ENCODE results near the gene DRP2.
"Not testable (repeated sequence)": the region's sequence is repeated elsewhere in the genome, so short reads cannot be mapped to it uniquely, and the experiment has no call there.

DRP2 gene

GRCh38 chrX:101232316-101232715, 12.7 kb downstream of the DRP2 start:
- no peak for DNase-seq (ENCODE audit: low read depth in 3 of 3)

GRCh38 chrX:101237041-101237440, 17.5 kb downstream of the DRP2 start:
- DNase-seq (ENCODE audit: low read depth in 3 of 3): no peak

- no peak for DNase-seq (ENCODE audit: low read depth in 3 of 3)
Observed at GRCh38 chrX:101241531-101241930, 21.9 kb downstream of the DRP2 start.

GRCh38 chrX:101252634-101253033, 33.0 kb downstream of the DRP2 start:
- DNase-seq (ENCODE audit: low read depth in 3 of 3): no peak

GRCh38 chrX:101257448-101258258, 38.1 kb downstream of the DRP2 start:
- DNase-seq (ENCODE audit: low read depth in 3 of 3): no peak

- DNase-seq (ENCODE audit: low read depth in 3 of 3): no peak
Observed at GRCh38 chrX:101258259-101258581, 38.6 kb downstream of the DRP2 start.

- DNase-seq (ENCODE audit: low read depth in 3 of 3): no peak
Observed at GRCh38 chrX:101260435-101260834, 40.8 kb downstream of the DRP2 start.

- DNase-seq (ENCODE audit: low read depth in 3 of 3): no peak
Observed at GRCh38 chrX:101262590-101262989, 43.0 kb downstream of the DRP2 start.

GRCh38 chrX:101263766-101264165, 44.2 kb downstream of the DRP2 start:
- DNase-seq (ENCODE audit: low read depth in 3 of 3): no peak

- no peak for DNase-seq (ENCODE audit: low read depth in 3 of 3)
Observed at GRCh38 chrX:101265869-101266428, 46.4 kb downstream of the DRP2 start.

GRCh38 chrX:101274198-101274597, 54.6 kb downstream of the DRP2 start:
- no peak for DNase-seq (ENCODE audit: low read depth in 3 of 3)

- DNase-seq (ENCODE audit: low read depth in 3 of 3): no peak
Observed at GRCh38 chrX:101276238-101276637, 56.7 kb downstream of the DRP2 start.

GRCh38 chrX:101287402-101287801, 67.8 kb downstream of the DRP2 start:
- DNase-seq (ENCODE audit: low read depth in 3 of 3): no peak

GRCh38 chrX:101290957-101291603, 71.5 kb downstream of the DRP2 start, which contains the start of gene TAF7L:
Gene TAF7L (minus strand): TSS chrX:101291334. CDS start chrX:101287543, 3,791 bp downstream.
- no peak for DNase-seq (ENCODE audit: low read depth in 3 of 3)

GRCh38 chrX:101295603-101296002, 76.0 kb downstream of the DRP2 start:
- DNase-seq (ENCODE audit: low read depth in 3 of 3): not testable (repeated sequence)

- DNase-seq (ENCODE audit: low read depth in 3 of 3): no peak
Observed at GRCh38 chrX:101303790-101304189, 84.2 kb downstream of the DRP2 start.

All from stimulated activated CD4-positive, alpha-beta T cell treated with anti-CD3 and anti-CD28 coated beads, TNF-alpha, amount 100 ng/mL, for 4 hours (primary cell).